Measurements from ENCODE around the gene CALHM4. TPM values are rescaled to one million over a fixed set of nuclear protein-coding genes. Genes with fewer than 3 reads are reported as not detected.
A peak's percentile ranks its signal among the peaks of the same experiment; 100 is the strongest.

The CALHM4 gene
- total RNA-seq, 2 donors from 2014 or later: not detected

GRCh38 chr6:116533233-116533957 lies 20.2 kb upstream of the CALHM4 start:
- DNase-seq (ENCODE audit: low spot score): no peak
- intact Hi-C loops (cut with DNase I): loop anchor here (5.0 to 10.0 kb wide), 2 partner anchors 246 to 259 kb away; partner anchors contain the start of gene TSPYL1 (in 1 of the 2)

- intact Hi-C loops (cut with DNase I): loop anchor here in 1 of 2 donors (10.0 kb wide), 1 partner anchor 260 kb away; the partner anchor contains the start of gene TSPYL1
- no peak for DNase-seq (ENCODE audit: low spot score)
Observed at GRCh38 chr6:116535109-116535508, 18.4 kb upstream of the CALHM4 start.

GRCh38 chr6:116536216-116536621 lies 17.3 kb upstream of the CALHM4 start:
- intact Hi-C loops (cut with DNase I): loop anchor here in 1 of 2 donors (10.0 kb wide), 1 partner anchor 261 kb away; the partner anchor contains the start of gene TSPYL1

GRCh38 chr6:116542426-116542825 lies 11.1 kb upstream of the CALHM4 start:
- intact Hi-C loops (cut with DNase I): no loop called here
- DNase-seq (ENCODE audit: low spot score): no peak

More at GRCh38 chr6:116536216-116536621, 17.3 kb upstream of the CALHM4 start:
- DNase-seq (ENCODE audit: low spot score): no peak

GRCh38 chr6:116543149-116543548 lies 10.4 kb upstream of the CALHM4 start:
- DNase-seq (ENCODE audit: low spot score): no peak
- intact Hi-C loops (cut with DNase I): no loop called here

- DNase-seq (ENCODE audit: low spot score): no peak
- intact Hi-C loops (cut with DNase I): no loop called here
Observed at GRCh38 chr6:116545651-116546050, 7.9 kb upstream of the CALHM4 start, which contains the start of gene TRAPPC3L. Gene TRAPPC3L, minus strand, starts transcription at chr6:116545684. Its CDS starts 170 bp downstream, at chr6:116545514.

GRCh38 chr6:116547358-116547757 lies 6.2 kb upstream of the CALHM4 start:
- intact Hi-C loops (cut with DNase I): no loop called here
- no peak for DNase-seq (ENCODE audit: low spot score)

- no peak for DNase-seq (ENCODE audit: low spot score)
- intact Hi-C loops (cut with DNase I): no loop called here
Observed at GRCh38 chr6:116550796-116551195, 2.8 kb upstream of the CALHM4 start.

GRCh38 chr6:116556065-116556464 lies 2.5 kb downstream of the CALHM4 start:
- DNase-seq (ENCODE audit: low spot score): no peak
- intact Hi-C loops (cut with DNase I): no loop called here

GRCh38 chr6:116556814-116557415 lies 3.4 kb downstream of the CALHM4 start:
- DNase-seq (ENCODE audit: low spot score): no peak
- intact Hi-C loops (cut with DNase I): no loop called here

GRCh38 chr6:116557893-116558292 lies 4.3 kb downstream of the CALHM4 start:
- DNase-seq (ENCODE audit: low spot score): no peak
- intact Hi-C loops (cut with DNase I): no loop called here

GRCh38 chr6:116560130-116560529 lies 6.6 kb downstream of the CALHM4 start:
- DNase-seq (ENCODE audit: low spot score): no peak
- intact Hi-C loops (cut with DNase I): no loop called here

GRCh38 chr6:116561377-116562018 lies 7.9 kb downstream of the CALHM4 start:
- peak; percentile 88 for DNase-seq (ENCODE audit: low spot score)
- intact Hi-C loops (cut with DNase I): no loop called here

GRCh38 chr6:116562019-116562403 lies 8.5 kb downstream of the CALHM4 start:
- DNase-seq (ENCODE audit: low spot score): no peak
- intact Hi-C loops (cut with DNase I): no loop called here

- intact Hi-C loops (cut with DNase I): no loop called here
- no peak for DNase-seq (ENCODE audit: low spot score)
Observed at GRCh38 chr6:116562614-116563013, 9.1 kb downstream of the CALHM4 start.

- no peak for DNase-seq (ENCODE audit: low spot score)
- intact Hi-C loops (cut with DNase I): no loop called here
Observed at GRCh38 chr6:116563830-116564229, 10.3 kb downstream of the CALHM4 start.

- intact Hi-C loops (cut with DNase I): no loop called here
- DNase-seq (ENCODE audit: low spot score): no peak
Observed at GRCh38 chr6:116564311-116564710, 10.8 kb downstream of the CALHM4 start.

GRCh38 chr6:116564921-116565872 lies 11.6 kb downstream of the CALHM4 start:
- DNase-seq (ENCODE audit: low spot score): peak; percentile 82
- intact Hi-C loops (cut with DNase I): no loop called here

GRCh38 chr6:116568111-116568510 lies 14.6 kb downstream of the CALHM4 start:
- intact Hi-C loops (cut with DNase I): no loop called here
- no peak for DNase-seq (ENCODE audit: low spot score)
